Measurements from ENCODE around the gene IBA57.
"Not testable (repeated sequence)": the region's sequence is repeated elsewhere in the genome, so short reads cannot be mapped to it uniquely, and the experiment has no call there.

The IBA57 gene

DNA sequence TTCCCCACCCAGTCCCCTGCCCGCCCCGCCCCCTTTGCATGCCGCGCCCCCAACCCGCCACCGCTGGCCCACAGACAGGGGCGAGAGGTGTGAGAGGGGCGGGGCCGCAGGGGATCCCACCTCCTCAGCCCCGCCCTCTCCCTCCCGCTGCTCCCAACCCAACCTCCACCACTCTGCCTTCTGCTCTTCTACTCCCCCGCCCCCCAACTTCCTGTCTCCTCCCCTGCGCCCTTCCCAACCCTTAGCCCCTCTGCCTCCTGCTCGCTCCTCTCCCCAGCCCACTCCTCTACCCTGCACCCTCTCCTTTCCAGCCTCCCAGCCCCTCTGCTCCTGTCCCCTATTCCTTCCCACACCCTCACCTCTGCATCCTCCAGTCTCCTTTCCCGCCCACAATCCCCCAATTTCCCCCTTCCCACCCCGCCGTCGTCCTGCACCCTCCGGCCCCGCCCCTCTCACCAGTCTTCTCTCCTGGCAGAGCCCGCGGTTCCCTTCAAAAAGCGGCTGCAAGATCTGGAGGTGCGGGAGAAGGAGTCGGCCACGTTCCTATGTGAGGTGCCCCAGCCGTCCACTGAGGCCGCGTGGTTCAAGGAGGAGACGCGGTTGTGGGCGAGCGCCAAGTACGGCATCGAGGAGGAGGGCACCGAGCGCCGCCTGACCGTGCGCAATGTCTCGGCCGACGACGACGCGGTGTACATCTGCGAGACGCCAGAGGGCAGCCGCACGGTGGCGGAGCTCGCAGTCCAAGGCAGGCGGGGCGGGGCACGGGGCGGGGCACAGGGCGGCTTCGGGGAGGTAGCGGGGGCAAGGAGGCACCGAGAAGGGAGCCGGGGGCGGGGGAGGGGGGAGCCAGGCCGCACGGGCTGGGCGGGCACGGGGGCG, 47.6 kb downstream of the IBA57 start:
- no peak for DNase-seq (ENCODE audit: low read depth)

DNA sequence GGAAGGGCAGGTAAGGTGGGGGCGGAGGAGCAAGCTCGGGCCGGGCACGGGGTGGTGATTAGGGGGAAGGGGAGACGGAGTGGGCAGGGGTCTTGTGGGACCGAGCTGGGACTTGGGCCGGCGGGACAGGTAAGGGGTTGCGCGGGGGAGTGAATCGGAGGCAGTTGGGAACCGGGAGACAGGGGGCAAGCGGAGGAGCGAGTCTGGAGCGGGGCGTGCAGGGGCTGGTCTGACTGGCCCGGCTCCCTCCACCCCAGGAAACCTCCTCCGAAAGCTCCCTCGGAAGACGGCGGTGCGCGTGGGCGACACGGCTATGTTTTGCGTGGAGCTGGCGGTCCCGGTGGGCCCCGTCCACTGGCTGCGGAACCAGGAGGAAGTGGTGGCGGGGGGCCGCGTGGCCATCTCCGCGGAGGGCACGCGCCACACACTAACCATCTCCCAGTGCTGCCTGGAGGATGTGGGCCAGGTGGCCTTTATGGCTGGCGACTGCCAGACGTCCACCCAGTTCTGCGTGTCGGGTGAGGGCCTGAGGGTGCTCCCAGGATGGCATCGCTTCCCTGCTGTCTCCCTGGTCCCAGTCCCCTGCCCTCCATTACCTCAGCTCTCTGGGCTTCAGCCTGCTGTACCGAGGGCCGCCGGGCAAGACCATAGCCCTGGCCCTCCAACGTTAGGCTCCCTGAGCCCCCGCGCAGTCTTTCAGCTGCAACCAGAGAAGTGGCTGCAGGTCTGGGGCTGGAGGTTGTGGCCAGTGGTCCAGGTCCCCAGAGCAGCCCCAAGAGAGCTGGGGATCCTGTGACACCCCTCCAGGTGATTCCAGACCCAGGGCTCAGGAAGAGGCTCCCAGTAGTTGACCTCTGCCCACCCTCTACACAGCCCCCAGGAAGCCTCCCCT, 48.6 kb downstream of the IBA57 start:
- no peak for DNase-seq (ENCODE audit: low read depth)

DNA sequence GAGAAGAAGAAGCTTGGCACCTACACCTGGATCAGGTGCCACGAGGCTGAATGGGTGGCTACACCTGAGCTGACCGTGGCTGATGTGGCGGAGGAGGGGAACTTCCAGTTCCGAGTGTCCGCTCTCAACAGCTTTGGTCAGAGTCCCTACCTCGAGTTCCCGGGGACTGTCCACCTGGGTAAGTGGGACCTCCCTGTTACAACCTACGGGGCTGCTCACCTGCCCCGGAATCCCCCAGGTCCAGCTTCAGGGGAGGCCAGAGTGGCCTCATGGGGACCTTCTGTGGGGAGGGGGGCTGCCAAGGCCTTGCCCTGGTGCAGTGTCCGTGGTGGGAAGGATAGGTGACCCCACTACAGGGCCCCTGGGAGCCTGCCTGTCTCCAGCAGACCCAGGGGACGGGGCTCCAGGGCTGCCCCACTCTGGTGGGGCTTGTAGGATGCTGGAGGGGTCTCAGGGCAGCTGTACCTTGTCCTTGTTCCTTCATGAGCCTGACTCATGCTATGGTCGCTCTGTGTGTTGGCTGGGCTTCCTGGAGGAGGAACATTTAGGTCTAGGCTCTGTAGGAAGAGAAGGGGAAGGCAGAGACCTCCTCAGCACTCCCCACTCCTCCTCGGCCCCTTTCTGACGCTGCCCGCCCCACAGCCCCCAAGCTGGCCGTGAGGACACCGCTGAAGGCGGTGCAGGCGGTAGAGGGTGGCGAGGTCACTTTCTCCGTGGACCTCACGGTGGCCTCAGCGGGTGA, 49.5 kb downstream of the IBA57 start:
- DNase-seq (ENCODE audit: low read depth) = no peak

DNA sequence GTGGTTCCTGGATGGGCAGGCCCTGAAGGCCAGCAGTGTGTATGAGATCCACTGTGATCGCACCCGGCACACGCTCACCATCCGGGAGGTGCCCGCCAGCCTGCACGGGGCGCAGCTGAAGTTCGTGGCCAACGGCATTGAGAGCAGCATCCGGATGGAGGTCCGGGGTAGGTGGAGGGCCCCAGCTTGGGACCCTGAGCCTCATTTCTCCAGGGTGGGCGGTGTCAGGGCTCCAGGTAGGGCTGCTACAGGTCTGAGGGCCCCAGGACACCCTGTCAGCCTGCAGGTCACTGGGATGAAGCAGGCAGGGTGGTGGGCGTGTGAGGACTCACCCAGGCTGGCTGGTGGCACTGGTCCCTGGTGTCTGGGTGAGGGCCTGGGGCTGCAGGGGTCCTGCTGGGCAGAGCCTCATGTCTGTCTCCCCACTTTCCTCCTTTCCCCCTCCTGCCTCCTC, 50.1 kb downstream of the IBA57 start:
- DNase-seq (ENCODE audit: low read depth) = no peak

DNA sequence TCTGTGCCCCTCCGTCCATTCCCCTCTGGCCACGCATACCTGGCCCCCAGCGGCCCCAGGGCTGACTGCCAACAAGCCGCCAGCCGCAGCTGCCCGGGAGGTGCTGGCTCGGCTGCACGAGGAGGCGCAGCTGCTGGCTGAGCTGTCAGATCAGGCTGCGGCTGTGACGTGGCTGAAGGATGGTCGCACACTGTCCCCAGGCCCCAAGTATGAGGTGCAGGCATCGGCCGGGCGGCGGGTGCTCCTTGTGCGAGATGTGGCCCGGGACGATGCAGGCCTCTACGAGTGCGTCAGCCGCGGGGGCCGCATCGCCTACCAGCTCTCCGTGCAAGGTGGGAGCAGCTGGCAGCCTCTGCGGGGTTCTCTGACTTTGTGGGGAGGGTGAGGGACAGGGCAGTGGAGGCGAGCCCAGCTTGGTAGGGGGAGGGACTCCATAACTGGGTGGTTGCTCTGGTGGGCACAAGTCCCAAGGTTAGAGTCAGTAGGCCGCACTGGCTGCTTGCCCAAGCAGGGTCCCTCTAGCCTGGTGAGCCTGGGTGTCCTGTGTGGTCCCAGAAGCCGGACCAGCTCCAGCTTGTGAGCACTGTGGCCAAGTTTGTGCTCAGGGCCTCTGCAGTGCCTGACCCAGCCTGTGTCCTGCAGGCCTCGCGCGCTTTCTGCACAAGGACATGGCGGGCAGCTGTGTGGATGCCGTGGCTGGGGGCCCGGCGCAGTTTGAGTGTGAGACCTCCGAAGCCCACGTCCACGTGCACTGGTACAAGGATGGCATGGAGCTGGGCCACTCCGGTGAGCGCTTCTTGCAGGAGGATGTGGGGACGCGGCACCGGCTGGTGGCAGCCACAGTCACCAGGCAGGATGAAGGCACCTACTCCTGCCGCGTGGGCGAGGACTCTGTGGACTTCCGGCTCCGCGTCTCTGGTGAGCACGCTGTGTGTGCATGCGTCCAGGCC, 51.0 kb downstream of the IBA57 start:
- no peak for DNase-seq (ENCODE audit: low read depth)

DNA sequence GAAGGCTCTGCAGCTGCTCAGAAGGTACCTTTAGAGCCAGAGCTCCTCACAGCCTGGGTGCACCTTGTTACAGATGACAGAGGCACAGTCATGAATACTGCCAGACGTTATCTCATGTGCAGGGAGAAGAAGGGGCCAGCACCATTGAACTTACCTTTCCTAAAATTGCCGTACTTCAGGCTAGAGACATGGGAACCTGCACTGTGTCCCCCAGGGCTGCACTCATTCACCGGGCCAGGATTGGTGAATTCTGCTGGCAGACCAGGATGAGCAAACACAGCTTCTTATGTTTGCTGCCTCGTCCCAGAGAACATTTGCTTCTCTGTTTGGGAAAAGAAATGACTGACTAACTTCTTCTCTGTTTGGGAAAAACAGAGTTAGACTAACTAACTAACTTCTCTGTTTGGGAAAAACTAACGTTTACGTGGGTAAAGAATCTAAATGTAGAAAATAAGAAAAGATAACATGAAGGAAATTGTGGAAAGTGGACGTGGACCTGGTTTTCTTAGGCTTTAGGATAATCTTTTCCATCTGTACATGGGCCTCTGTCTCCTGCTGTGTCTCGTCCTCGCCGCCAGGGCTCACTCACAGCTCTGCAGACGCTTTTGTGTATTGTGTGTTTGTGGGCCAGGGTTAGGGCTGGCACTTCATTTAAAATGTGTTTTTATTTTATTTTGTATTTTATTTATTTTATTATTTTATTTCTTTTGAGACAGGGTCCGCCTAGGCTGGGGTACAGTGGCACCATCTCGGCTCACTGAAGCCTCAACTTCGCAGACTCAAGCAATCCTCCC, 52.1 kb downstream of the IBA57 start:
- DNase-seq (ENCODE audit: low read depth) = no peak

DNA sequence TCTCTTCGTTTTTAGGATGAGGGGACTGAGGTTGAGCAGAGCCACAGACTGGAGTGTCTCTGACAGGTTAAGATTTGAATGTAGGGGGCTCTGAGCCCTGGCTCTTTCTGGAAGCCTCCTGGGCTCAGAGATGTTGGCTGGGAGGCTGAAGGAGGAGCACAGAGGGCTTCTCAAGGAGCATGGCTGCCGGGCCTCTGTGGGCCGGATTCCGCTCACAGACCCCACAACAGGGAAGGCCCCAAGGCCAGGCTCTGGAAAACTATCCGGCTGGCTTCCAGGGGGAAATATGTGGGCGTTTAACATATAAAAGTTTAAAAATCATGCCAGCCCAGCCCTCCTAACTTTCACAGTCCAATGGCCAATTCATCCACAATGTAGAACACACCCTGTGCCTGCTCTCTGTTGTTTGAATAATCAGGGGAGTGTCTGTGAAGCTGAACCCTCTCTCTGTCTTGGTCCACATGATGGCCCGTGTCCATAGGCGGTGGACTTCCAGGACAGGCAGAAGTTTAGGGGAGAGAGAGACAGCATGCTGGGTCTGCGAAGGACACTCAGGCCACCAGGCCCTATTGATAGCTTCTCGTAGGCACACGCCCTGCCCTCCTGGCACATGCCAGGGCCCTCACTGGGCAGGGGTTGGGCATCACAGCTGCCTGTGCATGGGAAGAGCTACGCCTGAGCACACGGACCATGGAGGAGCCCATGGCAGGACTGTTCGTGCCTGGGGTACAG, 53.1 kb downstream of the IBA57 start:
- DNase-seq (ENCODE audit: low read depth) = no peak

DNA sequence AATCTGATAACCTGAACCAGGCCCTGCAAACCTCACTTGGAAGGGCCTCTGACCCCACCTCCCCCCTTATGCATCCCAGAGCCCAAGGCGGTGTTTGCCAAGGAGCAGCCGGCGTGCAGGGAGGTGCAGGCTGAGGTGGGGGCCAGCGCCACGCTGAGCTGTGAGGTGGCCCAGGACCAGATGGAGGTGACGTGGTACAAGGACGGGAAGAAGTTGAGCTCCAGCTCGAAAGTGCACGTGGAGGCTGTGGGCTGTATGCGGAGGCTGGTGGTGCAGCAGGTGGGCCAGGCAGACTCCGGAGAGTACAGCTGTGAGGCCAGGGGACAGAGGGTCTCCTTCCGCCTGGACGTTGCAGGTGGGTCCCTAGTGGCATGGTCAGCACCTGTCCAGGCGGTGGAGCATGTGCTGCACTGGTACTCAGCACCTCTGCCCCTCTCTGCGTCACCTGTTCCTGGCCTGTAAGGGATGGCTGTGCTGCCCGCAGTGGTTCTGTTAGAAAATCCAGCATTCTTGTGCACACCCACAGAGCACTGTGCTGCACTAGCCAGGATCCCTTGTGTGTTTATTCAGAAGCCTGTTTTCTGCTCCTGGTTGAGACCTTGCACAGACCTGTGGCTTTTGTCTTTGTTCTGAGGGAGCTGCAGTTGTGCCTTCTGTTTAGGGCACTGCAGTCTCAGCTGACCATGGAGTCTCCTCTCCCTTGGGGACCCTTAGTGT, 53.8 kb downstream of the IBA57 start:
- no peak for DNase-seq (ENCODE audit: low read depth)

DNA sequence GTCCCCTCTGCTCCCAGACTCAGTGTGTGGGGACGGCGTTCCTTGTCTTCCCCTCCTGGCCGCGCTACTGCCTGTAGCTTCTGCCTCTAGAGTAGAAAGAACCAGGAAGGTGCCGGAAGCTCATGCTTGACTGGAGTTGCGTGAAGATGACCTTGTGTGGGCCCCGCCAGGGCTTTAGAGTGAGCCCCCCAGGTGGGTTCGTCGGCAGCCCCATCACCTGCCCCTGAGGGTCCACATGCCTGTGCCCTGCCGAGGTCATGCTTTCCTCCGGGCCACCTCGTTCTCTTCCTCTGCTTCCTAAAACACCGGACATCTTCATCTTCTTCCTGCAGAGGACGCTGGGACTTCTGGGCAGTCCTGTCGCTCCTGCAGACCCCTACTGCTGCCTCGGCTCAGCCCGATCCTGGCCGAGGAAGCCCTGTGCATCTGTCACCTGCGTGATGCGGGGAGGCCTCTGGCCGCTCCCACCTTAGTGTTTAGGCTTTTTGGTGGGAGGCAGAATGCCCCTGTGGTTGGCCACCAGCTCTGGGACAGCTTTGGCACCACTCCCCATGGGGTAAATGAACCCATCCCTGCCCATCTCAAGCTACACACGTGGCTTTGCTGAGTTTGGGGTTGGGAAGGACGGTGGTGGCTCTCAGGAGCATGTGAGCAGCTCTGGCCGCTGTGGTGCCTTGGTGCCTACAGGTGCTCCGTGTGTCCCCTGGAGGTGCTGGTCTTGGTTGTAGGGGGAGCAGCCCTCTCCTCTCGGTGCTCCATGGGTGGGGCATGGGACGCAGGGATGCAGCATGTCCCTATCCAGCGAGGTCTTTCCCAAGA, 54.6 kb downstream of the IBA57 start:
- no peak for DNase-seq (ENCODE audit: low read depth)

DNA sequence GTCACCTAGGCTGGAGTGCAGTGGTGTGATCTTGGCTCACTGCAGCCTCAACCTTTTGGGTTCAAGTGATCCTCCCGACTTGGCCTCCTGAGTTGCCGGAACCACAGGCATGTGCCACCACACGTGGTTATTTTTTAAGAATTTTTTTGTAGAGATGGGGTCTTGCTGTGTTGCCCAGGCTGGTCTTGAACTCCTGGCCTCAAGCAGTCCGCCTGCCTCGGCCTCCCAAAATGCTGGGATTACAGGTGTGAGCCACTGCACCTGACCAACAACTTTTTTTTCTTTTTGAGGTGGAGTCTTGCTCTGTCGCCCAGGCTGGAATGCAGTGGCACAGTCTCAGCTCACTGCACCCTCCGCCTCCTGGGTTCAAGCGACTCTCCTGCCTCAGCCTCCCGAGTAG, 55.5 kb downstream of the IBA57 start:
- not testable (repeated sequence) for DNase-seq (ENCODE audit: low read depth)

DNA sequence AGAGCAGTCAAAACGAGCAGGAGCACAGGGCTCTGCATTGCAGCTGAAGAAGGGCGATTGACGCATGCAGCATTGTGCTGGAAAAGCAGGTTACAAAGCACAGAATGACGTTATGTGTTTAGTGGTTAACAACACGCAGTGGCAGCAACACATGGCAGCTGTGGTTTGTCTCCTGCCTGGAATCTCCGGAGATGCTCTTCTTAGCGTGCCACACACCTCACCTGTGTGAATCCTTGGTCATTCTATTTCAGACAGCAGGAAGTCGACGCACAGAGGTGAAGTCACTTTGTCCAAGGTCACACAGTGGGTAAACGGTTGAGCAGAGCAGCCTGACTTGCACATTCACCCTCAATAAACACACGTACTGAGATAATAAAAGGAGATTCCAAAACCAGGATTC, 56.9 kb downstream of the IBA57 start:
- no peak for DNase-seq (ENCODE audit: low read depth)

DNA sequence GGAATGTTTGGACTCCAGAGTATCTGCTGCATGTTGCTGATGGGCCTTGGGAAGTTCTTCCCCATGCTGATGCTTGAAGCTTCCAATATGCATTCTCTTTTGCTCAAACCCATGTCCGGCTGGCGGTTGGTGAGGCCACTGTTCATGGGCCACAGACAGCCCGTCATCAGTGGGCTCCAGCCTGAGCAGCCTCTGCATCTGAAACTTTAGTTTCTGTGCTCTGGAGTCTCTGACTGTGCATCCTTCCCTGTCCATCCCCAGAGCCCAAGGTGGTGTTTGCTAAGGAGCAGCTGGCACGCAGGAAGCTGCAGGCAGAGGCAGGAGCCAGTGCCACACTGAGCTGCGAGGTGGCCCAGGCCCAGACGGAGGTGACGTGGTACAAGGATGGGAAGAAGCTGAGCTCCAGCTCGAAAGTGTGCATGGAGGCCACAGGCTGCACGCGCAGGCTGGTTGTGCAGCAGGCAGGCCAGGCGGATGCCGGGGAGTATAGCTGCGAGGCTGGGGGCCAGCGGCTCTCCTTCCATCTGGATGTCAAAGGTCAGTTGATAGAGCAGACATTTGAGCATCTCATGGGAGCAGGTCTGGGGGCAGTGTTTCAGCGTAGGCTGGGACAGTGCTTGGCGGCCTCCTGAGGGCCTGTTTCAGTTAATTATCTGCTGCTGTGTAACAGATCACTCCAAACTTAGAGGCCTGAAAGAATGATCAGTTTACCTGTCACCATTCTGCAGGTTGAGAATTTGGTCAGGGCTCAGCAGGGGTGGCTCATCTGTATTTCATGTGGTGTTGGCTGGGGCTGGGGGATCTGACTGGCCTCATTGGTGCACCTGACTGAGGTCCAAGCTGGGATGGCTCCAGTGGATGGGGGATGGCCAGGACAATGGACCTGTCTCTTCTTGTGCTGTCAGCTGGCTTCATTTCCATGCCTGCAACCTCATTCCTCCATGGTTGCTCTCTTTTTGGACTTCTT, 58.9 kb downstream of the IBA57 start:
- no peak for DNase-seq (ENCODE audit: low read depth)

DNA sequence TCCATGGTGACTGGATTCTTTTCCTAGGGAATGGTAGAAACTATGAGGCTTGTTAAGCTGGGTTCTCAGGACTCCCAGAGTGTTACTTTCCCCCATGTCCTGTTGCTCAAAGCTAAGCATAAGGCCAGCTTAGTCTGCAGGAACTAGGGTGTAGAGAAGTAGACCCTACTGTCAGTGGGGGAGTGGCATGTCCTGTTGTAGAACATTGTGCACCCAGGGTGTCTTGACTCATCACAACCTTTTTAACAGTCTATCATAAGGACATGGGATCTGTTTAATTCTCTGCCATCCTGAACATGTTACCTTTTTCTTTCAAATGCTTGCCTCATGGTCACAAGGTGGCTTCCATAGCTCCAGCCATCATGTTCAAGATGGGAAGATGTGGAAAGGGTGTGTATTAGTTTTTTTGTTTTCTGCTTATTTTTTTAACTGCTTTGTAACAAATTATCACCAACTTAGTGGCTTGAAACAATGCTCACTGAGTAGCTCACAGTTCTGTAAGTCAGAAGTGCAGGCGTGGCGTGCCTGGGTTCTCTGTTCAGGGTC, 59.6 kb downstream of the IBA57 start:
- no peak for DNase-seq (ENCODE audit: low read depth)

DNA sequence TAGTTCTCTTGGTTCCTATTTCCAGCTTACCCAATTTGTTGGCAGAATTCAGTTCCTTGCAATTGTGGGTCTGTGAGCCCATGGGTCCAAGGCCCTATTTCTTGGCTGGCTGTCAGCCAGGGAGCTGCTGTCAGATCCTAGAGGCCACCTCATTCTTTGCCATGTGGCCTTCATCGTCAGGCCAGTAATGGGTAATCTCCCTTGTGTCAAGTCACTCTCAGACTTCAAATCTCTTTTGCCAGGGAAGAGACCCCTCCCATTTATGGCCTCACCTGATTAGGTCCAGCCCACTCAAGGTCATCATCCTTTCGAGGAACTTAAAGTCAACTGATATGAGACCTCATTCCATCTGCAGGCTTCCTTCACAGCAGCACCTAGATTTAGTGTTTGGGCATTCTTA, 60.1 kb downstream of the IBA57 start:
- no peak for DNase-seq (ENCODE audit: low read depth)

DNA sequence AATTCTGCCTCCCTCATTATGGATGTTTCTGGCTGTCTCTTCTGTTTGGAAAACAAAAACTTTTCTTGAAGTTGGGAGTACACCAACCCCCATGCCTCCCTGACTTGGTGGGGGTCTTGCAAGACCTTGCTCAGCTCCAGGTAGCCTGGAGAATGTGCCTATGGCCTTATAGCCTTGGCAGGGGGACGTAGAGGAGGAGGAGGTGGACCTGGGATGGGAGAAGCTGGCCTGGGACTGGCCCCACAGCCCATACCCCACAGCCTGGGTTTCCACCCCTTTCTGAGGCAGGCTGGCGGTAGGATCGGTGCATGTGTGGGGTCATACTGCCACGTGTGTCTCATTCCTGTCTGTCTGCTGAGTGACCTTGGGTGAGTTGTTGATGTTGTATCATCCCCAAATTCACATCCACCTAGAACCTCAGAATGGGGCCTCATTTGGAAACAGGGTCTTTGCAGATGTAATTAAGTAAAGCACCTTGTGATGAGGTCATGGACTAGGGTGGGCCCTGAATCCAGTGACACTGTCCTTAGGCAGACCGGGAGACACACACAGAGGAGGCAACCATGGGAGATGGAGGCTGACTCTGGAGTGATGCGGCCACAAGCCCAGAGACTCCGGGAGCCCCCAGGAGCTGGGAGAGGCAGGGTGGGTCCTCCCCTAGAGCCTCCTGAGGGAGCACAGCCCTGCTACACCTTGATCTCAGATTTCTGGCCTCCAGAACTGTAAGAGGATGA, 60.7 kb downstream of the IBA57 start:
- no peak for DNase-seq (ENCODE audit: low read depth)

Measured in non-pigmented ciliary epithelial cell (primary cell).